ENCODE measurements around the gene GTF2A2.

DNA sequence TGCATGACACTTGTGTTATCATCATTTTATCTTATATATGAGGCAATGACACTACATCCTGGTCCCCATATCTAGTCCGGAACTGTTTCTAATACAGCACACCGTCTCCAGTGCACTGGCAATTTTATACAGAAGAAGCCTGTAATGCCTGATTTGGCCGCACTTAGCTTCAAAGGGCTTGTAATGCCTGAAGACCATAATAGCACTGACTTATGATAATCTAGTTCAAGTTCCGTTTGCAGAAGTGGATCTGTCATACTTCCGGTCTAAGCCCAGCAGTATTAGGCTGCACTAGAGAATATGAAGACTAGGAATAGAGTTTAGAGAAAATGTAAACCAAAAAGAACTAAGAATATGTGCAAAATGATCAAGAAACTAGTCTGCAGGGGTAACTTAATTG is 30.5 kb upstream of the GTF2A2 start:
- TF ChIP-seq CTCF (IDR thresholded peaks at IDR 0.05) = no peak
- no peak for TF ChIP-seq POLR2A (IDR thresholded peaks at IDR 0.05)
- no peak for TF ChIP-seq EP300 (IDR thresholded peaks at IDR 0.05)

Data from tibial nerve (tissue), 4 donors.